HepG2 (cell line): ENCODE data around the gene GIN1. TPM values are rescaled to one million over a fixed set of nuclear protein-coding genes. Genes with fewer than 3 reads are reported as not detected.

Experiments
- ATF7-NPFF ChIP-seq: sonication (generic); formaldehyde crosslinking; IDR thresholded peaks from 2 replicates; pipeline ENCODE4 v1.8.1; 2023; ENCODE audit warnings: mild to moderate bottlenecking, low read depth, missing genetic modification reagents, moderate library complexity
- HMGA1 ChIP-seq: sonication (generic); formaldehyde crosslinking; conservative IDR thresholded peaks from 2 replicates; pipeline ENCODE4 v1.4.0; 2020; ENCODE audit warnings: missing genetic modification reagents
- MAFF ChIP-seq: IDR thresholded peaks from 2 replicates; pipeline ENCODE4 v1.6.1; 2011; ENCODE audit warnings: low read depth, low read length, improper control_type of control experiment
- SMAD9 ChIP-seq: sonication (generic); formaldehyde crosslinking; IDR thresholded peaks from 2 replicates; pipeline ENCODE4 v1.5.1; 2020; ENCODE audit warnings: mild to moderate bottlenecking, missing genetic modification reagents
- SP4 ChIP-seq: sonication (generic); formaldehyde crosslinking; IDR thresholded peaks from 2 replicates; pipeline ENCODE4 v1.8.1; 2023; ENCODE audit warnings: mild to moderate bottlenecking, missing genetic modification reagents
- STAT5B ChIP-seq: sonication (generic); formaldehyde crosslinking; IDR thresholded peaks from 2 replicates; pipeline ENCODE4 v1.4.0; 2020; ENCODE audit warnings: missing genetic modification reagents
- TBL1XR1 ChIP-seq: fragments of 150-350 bp; IDR thresholded peaks from 2 replicates; pipeline ENCODE4 v1.6.1; 2014; ENCODE audit warnings: borderline replicate concordance, low read length; ENCODE audit not compliant: partially characterized antibody
- ZFP90 ChIP-seq: sonication (generic); formaldehyde crosslinking; IDR thresholded peaks from 2 replicates; pipeline ENCODE4 v1.8.0; 2022; ENCODE audit warnings: missing genetic modification reagents, mild to moderate bottlenecking, inconsistent platforms, borderline replicate concordance
- ZNF10 ChIP-seq: sonication (generic); formaldehyde crosslinking; IDR thresholded peaks from 2 replicates; pipeline ENCODE4 v1.4.0; 2020; ENCODE audit warnings: mild to moderate bottlenecking, low read depth, missing genetic modification reagents, borderline replicate concordance
- ZNF12 ChIP-seq: sonication (generic); formaldehyde crosslinking; IDR thresholded peaks from 2 replicates; pipeline ENCODE4 v1.5.0; 2020; ENCODE audit warnings: missing genetic modification reagents
- ZNF44 ChIP-seq: sonication (generic); formaldehyde crosslinking; IDR thresholded peaks from 2 replicates; pipeline ENCODE4 v1.5.1; 2020; ENCODE audit warnings: mild to moderate bottlenecking, missing genetic modification reagents
- ZNF460 ChIP-seq: sonication (generic); formaldehyde crosslinking; IDR thresholded peaks from 2 replicates; pipeline ENCODE4 v1.5.1; 2020; ENCODE audit warnings: missing genetic modification reagents, mild to moderate bottlenecking, borderline replicate concordance
- ZNF468 ChIP-seq: sonication (generic); formaldehyde crosslinking; IDR thresholded peaks from 2 replicates; pipeline ENCODE4 v1.8.0; 2022; ENCODE audit warnings: mild to moderate bottlenecking, moderate library complexity, missing genetic modification reagents
- ZNF550 ChIP-seq: sonication (generic); formaldehyde crosslinking; IDR thresholded peaks from 2 replicates; pipeline ENCODE4 v1.4.0; 2020; ENCODE audit warnings: mild to moderate bottlenecking, missing genetic modification reagents, borderline replicate concordance
- ZNF816 ChIP-seq: sonication (generic); formaldehyde crosslinking; IDR thresholded peaks from 2 replicates; pipeline ENCODE4 v1.8.0; 2022; ENCODE audit warnings: missing genetic modification reagents, mild to moderate bottlenecking, borderline replicate concordance
- polyA plus RNA-seq, 8 experiments: library from polyadenylated mRNA; depleted of rRNA in 3 of 8; stranded (reverse) in 7 of 8; unstranded in 1 of 8; fragments of >200 nt; fragmentation: Illumina TruSeq in 4 of 8; extraction: Trizol in 4 of 8; gene quantifications; 2 replicates each; pipeline versions ENCODE4 v1.2.1 to v1.2.3, GENCODE V29; 2011 to 2016; ENCODE audit warnings: low read depth in 4 of 8, missing spikeins in 1 of 8, mixed read lengths in 1 of 8; ENCODE audit not compliant: insufficient read depth in 1 of 8
- total RNA-seq, 5 experiments: library from RNA; depleted of rRNA; stranded (reverse); fragments of >200 nt; fragmentation: Illumina TruSeq; extraction: Trizol; gene quantifications; 2 replicates each; pipeline ENCODE4 v1.2.3, GENCODE V29; 2016; ENCODE audit warnings: low read depth in 1 of 5
- TF ChIP-seq, protein P1 (sequence below): sonication (generic); formaldehyde crosslinking; IDR thresholded peaks from 2 replicates; pipeline ENCODE4 v1.8.1; 2022; ENCODE audit warnings: mild to moderate bottlenecking, missing genetic modification reagents
- TF ChIP-seq, protein P2 (sequence below): sonication (generic); formaldehyde crosslinking; IDR thresholded peaks from 2 replicates; pipeline ENCODE4 v1.5.1; 2020; ENCODE audit warnings: mild to moderate bottlenecking, missing genetic modification reagents
- TF ChIP-seq, protein P3 (sequence below): sonication (generic); formaldehyde crosslinking; conservative IDR thresholded peaks from 2 replicates; pipeline ENCODE4 v1.5.0; 2020; ENCODE audit warnings: missing genetic modification reagents
- TF ChIP-seq, protein P4 (sequence below): sonication (generic); formaldehyde crosslinking; IDR thresholded peaks from 2 replicates; pipeline ENCODE4 v1.5.0; 2020; ENCODE audit warnings: missing genetic modification reagents, mild to moderate bottlenecking, borderline replicate concordance

The GIN1 gene
- total and polyA plus RNA-seq, 2 of the 13 experiments (the other 11 are each of a cell fraction or from before 2014, with no cell fraction given) = 1.7 to 7.7 TPM

DNA sequence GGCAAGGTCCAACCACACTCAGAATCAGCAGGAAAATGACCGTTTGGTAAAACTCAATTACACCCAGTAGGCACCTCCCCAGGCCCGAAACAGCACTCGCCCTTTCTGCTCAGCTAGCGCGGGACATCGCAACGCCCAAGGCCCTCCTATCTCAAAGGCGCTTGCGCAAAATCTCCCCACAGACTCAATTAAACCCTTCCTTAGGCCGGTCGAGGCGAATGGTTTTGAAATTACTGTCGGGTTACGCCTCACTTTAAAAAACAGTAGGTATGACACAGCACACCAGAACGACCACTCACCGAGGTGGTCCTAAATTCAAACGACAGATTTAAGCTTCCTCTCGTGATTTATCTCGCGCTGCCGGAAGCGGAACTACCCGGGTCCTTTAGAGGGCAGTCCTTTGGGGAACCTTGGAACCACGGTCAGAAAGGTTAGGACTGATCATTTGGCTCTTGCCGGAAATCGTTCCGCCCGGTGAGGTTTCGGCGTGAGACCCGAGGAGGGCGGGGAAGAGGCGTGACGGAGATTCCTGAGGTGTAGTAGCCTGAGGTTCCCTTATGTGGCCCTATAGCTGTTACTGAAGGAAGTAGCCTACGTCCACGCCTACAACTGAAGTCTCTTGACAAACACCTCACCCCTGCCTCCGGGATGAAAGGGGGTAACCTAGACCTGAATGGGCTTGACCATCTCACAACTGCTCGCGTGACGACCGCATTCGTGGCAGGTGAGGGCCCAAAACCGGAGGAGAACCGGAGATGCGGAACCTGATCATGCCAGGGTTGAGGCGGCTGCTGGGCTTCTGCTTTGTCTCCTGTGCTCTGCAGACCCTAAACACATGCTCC lies at the start of gene GIN1, which contains the start of gene PPIP5K2 (continued):
- TF ChIP-seq ZNF468 (CRISPR knock-in tag) (no peak), ZNF816 (CRISPR knock-in tag) (peak; percentile 36; the same call in 1 of the 2 replicates), STAT5B (CRISPR knock-in tag) (no peak), SP4 (CRISPR knock-in tag) (peak; percentile 73; the same call in 1 of the 2 replicates), ZNF460 (CRISPR knock-in tag) (no peak; the same call in 1 of the 2 replicates), ZNF12 (CRISPR knock-in tag) (no peak; the same call in 1 of the 2 replicates), ZFP90 (CRISPR knock-in tag) (peak; percentile 66; the same call in 1 of the 2 replicates), ZNF550 (0 out of 2 replicates have a peak, but pooled peaks have one; percentile 48), ATF7-NPFF (CRISPR knock-in tag) (peak; percentile 28; the same call in 1 of the 2 replicates), TBL1XR1 (peak; percentile 24), MAFF (peak; percentile 6; the same call in 1 of the 2 replicates), ZNF10 (CRISPR knock-in tag) (no peak), HMGA1 (CRISPR knock-in tag) (no peak), SMAD9 (no peak), ZNF44 (CRISPR knock-in tag) (peak; percentile 76; the same call in 1 of the 2 replicates)
- TF ChIP-seq, protein P1, sequence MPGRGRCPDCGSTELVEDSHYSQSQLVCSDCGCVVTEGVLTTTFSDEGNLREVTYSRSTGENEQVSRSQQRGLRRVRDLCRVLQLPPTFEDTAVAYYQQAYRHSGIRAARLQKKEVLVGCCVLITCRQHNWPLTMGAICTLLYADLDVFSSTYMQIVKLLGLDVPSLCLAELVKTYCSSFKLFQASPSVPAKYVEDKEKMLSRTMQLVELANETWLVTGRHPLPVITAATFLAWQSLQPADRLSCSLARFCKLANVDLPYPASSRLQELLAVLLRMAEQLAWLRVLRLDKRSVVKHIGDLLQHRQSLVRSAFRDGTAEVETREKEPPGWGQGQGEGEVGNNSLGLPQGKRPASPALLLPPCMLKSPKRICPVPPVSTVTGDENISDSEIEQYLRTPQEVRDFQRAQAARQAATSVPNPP (CRISPR knock-in tag) = peak; percentile 80; the same call in 1 of the 2 replicates
- TF ChIP-seq, protein P2, sequence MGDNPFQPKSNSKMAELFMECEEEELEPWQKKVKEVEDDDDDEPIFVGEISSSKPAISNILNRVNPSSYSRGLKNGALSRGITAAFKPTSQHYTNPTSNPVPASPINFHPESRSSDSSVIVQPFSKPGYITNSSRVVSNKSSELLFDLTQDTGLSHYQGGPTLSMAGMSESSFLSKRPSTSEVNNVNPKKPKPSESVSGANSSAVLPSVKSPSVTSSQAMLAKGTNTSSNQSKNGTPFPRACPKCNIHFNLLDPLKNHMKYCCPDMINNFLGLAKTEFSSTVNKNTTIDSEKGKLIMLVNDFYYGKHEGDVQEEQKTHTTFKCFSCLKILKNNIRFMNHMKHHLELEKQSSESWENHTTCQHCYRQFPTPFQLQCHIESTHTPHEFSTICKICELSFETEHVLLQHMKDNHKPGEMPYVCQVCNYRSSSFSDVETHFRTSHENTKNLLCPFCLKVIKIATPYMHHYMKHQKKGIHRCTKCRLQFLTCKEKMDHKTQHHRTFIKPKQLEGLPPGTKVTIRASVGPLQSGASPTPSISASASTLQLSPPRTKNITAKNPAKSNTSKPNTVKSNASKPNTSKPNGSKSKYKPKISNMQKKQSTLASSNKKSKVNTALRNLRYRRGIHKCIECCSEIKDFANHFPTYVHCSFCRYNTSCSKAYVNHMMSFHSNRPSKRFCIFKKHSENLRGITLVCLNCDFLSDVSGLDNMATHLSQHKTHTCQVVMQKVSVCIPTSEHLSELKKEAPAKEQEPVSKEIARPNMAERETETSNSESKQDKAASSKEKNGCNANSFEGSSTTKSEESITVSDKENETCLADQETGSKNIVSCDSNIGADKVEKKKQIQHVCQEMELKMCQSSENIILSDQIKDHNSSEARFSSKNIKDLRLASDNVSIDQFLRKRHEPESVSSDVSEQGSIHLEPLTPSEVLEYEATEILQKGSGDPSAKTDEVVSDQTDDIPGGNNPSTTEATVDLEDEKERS (CRISPR knock-in tag) = peak; percentile 77; the same call in 1 of the 2 replicates
- TF ChIP-seq, protein P3, sequence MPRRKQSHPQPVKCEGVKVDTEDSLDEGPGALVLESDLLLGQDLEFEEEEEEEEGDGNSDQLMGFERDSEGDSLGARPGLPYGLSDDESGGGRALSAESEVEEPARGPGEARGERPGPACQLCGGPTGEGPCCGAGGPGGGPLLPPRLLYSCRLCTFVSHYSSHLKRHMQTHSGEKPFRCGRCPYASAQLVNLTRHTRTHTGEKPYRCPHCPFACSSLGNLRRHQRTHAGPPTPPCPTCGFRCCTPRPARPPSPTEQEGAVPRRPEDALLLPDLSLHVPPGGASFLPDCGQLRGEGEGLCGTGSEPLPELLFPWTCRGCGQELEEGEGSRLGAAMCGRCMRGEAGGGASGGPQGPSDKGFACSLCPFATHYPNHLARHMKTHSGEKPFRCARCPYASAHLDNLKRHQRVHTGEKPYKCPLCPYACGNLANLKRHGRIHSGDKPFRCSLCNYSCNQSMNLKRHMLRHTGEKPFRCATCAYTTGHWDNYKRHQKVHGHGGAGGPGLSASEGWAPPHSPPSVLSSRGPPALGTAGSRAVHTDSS = no peak
- TF ChIP-seq, protein P4, sequence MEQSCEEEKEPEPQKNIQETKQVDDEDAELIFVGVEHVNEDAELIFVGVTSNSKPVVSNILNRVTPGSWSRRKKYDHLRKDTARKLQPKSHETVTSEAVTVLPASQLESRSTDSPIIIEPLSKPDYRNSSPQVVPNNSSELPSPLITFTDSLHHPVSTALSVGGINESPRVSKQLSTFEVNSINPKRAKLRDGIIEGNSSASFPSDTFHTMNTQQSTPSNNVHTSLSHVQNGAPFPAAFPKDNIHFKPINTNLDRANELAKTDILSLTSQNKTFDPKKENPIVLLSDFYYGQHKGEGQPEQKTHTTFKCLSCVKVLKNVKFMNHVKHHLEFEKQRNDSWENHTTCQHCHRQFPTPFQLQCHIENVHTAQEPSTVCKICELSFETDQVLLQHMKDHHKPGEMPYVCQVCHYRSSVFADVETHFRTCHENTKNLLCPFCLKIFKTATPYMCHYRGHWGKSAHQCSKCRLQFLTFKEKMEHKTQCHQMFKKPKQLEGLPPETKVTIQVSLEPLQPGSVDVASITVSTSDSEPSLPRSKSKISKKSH (CRISPR knock-in tag) = 0 out of 2 replicates have a peak, but pooled peaks have one; percentile 7
